Erythroblast (primary cell): ENCODE data around the gene MLH3.

Source experiments
- GATA1 ChIP-seq: IDR thresholded peaks from 2 replicates; pipeline ENCODE4 v1.6.1; 2011; ENCODE audit warnings: low read depth, mild to moderate bottlenecking, control low read depth, low read length, moderate library complexity
- POLR2A ChIP-seq: IDR thresholded peaks from 2 replicates; pipeline ENCODE4 v1.6.1; 2011; ENCODE audit warnings: mild to moderate bottlenecking, low read length

DNA sequence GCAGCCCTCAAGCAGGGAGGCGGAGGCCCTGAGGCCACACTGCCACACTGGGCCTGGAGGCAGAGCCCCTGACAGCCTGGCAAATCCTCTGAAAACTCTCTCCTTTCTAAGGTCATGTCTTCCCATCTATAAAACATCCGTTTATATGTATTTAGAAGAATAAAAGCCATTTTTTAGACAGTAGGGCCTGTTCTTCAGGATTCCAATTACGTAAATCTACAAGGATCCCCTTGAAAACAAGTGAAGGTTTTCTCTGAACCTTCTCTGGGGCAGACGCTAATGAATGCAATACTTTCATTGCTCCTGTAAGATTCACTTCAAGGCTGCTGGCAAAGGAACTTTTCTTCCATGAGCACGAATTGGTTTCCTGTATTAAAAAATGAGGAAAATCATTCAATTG lies 35.8 kb downstream of the MLH3 start:
- TF ChIP-seq POLR2A, result no peak
- TF ChIP-seq GATA1, result no peak
